C4-2B (cell line): ENCODE data around the gene MAGI2.

ENCODE experiments used
- CTCF ChIP-seq: fragments of 450-650 bp; conservative IDR thresholded peaks from 2 replicates; pipeline ENCODE4 v1.5.1; 2017; ENCODE audit warnings: mild to moderate bottlenecking
- ZFX ChIP-seq: fragments of 450-650 bp; IDR thresholded peaks from 2 replicates; pipeline ENCODE4 v1.6.1; 2017

DNA sequence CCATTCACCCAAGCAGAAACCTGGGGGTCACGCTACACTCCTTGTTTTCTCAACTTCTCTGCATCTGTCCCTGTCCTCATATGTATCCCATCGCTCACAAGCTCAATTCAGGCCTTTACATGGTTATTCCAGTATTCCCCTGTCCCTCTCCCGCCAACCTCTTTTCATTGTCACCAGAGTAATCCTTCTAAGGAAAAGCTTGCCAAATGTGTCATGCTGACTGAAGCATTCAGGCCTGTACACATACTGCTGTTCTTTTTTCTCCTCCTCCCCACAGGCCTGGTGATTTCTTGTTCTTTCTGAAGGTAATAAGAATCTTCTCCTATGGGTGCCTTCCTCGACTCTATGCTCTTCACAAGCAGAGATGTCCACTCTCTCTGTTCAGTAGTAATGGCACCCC is 1372.7 kb downstream of the MAGI2 start:
- TF ChIP-seq CTCF (no peak), ZFX (no peak)
